ENCODE results near the gene GOLGA6L25. TPM values are rescaled to one million over a fixed set of nuclear protein-coding genes. Genes with fewer than 3 reads are reported as not detected.
"Not testable (repeated sequence)": the region's sequence is repeated elsewhere in the genome, so short reads cannot be mapped to it uniquely, and the experiment has no call there.

GOLGA6L25 gene, protein sequence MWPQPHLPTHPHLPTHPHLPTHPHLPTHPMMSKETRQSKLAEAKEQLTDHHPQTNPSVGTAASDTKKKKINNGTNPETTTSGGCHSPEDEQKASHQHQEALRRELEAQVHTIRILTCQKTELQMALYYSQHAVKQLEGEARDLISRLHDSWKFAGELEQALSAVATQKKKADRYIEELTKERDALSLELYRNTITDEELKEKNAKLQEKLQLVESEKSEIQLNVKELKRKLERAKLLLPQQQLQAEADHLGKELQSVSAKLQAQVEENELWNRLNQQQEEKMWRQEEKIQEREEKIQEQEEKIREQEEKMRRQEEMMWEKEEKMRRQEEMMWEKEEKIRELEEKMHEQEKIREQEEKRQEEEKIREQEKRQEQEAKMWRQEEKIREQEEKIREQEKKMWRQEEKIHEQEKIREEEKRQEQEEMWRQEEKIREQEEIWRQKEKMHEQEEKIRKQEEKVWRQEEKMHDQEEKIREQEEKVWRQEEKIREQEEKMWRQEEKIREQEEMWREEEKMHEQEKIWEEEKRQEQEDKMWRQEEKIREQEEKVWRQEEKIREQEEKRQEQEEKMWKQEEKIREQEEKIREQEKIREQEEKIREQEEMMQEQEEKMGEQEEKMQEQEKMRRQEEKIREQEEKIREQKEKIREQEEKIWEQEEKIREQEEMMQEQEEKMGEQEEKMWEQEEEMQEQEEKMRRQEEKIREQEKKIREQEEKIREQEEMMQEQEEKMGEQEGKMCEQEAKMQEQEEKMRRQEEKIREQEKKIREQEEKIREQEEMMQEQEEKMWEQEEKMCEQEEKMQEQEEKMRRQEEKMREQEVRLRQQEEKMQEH
- total RNA-seq (2021) (not detected in 3 replicates), Bru-seq, nascent RNA (not detected)
- long read RNA-seq, experiment 1, result 0 reads
- long read RNA-seq, experiment 2, result 0 reads
- long read RNA-seq, experiment 3, result 0 reads

DNA sequence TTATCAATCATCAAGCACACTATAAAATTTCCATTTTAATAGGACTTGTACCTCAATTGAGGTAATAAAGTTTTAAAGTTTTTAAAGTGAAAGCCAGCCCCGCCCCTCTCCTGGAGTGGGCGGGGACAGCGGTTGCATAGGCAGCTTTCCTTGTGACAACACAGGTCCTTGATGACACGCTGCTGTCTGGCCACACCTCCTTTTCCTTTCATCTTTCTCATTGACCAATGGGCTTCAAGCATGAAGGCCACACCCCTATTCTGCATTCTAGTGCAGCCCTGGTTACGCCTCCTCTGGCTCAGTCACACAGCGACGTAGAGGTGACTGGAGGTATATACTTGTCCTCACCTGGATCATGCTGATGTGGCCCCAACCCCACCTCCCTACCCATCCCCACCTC lies at the start of gene GOLGA6L25:
TSS of gene GOLGA6L25 (plus strand) at position 301 of the 400 bp plus-strand sequence. CDS start at position 362, 61 bp downstream.
- ATAC-seq; DNase-seq (ENCODE audit: low spot score); CTCF ChIA-PET; H3K27me3 Mint-ChIP-seq (ENCODE audit: low read depth); H3K9me3 Mint-ChIP-seq; POLR2A ChIA-PET; H3K36me3 Mint-ChIP-seq; H3K4me3 Mint-ChIP-seq; H3K27ac Mint-ChIP-seq; H3K4me1 Mint-ChIP-seq: not testable (repeated sequence)

DNA sequence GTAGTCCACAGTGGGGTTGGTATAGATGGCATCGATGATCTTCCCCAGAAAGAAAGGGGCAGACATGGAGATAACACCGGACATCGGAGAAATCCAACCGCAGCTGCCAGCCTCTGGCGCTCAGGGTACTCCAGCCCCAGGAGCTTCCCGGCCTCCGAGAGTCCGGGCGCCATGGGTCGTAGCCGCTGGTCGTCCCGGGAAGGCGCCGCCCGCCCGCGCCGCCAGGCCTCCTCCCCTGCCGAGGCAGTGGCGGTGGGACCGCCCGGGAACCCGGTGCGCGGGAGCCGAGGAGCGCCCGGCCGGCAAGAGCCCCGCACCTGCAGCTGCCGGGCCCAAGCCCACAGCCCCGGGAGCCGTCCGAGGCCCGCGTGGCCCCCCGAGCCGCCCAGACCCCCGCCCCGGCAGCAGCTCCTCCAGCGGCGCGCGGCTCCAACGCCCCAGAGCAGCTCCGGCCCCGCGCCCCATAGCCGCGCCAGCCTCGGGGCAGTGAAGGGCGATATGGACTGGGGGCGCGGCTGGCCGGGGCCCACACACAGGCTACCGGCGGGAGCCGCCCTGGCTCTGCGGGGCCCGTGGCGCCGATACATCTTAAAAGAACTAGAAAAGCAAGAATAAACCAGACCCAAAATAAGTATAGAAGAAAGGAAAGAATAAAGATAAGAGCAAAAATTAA lies 45.0 kb upstream of the GOLGA6L25 start:
- DNase-seq (ENCODE audit: low spot score); H3K27ac Mint-ChIP-seq; H3K4me1 Mint-ChIP-seq; CTCF ChIA-PET; H3K4me3 Mint-ChIP-seq; H3K36me3 Mint-ChIP-seq; H3K9me3 Mint-ChIP-seq; POLR2A ChIA-PET; H3K27me3 Mint-ChIP-seq (ENCODE audit: low read depth): not testable (repeated sequence)
- ATAC-seq, result peak; percentile 92

DNA sequence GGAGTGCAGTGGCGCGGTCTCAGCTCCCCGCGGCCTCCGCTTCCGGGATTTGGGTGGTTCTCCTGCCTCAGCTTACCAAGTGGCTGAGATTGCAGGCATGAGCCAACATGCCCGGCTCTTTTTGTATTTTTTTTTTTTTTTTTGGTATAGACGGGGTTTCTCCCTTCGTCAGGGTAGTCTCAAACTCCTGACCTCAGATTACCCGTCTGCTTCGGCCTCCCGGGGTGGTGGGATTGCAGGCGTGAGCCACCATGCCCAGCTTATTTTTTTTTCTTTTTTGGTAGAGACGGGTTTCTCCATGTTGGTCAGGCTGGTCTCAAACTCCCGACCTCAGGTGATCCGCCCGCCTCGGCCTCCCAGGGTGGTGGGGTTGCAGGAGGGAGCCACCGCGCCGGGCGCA lies 39.2 kb upstream of the GOLGA6L25 start:
- H3K4me3 Mint-ChIP-seq; H3K36me3 Mint-ChIP-seq; H3K4me1 Mint-ChIP-seq; DNase-seq (ENCODE audit: low spot score); H3K27ac Mint-ChIP-seq; H3K27me3 Mint-ChIP-seq (ENCODE audit: low read depth); H3K9me3 Mint-ChIP-seq; POLR2A ChIA-PET; CTCF ChIA-PET; ATAC-seq: not testable (repeated sequence)

DNA sequence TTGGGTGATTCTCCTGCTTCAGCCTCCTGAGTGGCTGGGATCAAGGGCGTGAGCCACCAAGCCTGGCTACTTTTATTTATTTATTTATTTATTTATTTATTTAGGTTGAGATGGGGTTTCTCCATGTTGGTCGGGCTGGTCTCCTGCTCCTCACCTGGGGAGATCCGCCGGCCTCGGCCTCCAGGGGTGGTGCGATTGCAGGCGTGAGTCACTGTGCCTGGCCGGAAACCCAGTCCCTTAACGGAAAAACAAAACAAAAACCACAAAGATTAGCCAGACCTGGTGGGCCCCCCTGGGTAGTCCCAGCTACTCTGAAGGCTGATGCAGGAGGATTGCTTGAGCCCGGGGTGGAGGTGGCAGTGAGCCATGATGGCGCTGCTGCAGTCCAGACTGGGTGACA lies 38.2 kb upstream of the GOLGA6L25 start:
- ATAC-seq; DNase-seq (ENCODE audit: low spot score); H3K27me3 Mint-ChIP-seq (ENCODE audit: low read depth); CTCF ChIA-PET; POLR2A ChIA-PET; H3K36me3 Mint-ChIP-seq; H3K9me3 Mint-ChIP-seq; H3K4me3 Mint-ChIP-seq; H3K27ac Mint-ChIP-seq; H3K4me1 Mint-ChIP-seq: not testable (repeated sequence)

DNA sequence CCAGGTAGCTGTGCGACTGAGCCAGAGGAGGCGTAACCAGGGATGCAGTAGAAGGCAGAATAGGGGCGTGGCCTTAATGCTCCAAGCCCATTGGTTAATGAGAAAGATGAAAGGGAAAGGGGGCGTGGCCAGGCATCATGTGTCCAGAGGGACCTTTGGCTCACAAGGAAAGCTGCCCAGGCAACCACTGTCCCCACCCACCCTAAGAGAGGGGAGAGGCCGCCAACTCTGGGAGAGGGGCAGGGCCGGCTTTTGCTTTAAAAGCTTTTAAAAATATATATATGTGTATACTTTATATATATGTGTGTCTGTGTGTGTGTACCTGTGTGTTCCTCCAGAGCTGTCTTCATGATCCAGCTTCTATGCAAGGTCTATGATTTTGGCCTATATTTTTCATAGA lies 20.4 kb upstream of the GOLGA6L25 start, which contains the start of gene GOLGA8G:
TSS of gene GOLGA8G (minus strand) at position 18 of the 400 bp plus-strand sequence. CDS start 62 bp downstream, outside the sequence.
- not testable (repeated sequence) for ATAC-seq

DNA sequence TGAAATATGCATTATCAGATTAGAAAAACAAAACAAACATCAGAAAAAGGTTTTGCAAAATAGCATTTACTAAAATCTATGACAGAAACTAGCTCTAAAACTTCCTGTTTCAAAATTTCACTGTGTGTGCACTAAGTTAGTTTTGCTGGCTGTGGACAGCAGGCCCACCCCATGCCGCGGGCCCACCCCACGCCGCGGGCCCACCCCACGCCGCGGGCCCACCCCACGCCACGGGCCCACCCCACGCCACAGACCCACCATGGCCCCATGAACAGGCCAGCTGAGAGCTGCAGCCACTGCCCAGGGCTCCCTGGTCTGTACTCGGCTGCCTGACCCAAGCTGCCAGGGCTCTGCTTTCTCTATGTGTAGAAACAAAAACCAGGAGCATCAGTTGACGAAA lies 20.0 kb downstream of the GOLGA6L25 start:
- H3K27ac Mint-ChIP-seq; POLR2A ChIA-PET; H3K36me3 Mint-ChIP-seq; ATAC-seq; H3K9me3 Mint-ChIP-seq; H3K27me3 Mint-ChIP-seq (ENCODE audit: low read depth); CTCF ChIA-PET; H3K4me3 Mint-ChIP-seq; H3K4me1 Mint-ChIP-seq; DNase-seq (ENCODE audit: low spot score): not testable (repeated sequence)

More for the DNA sequence above, 20.4 kb upstream of the GOLGA6L25 start, which contains the start of gene GOLGA8G:
- H3K9me3 Mint-ChIP-seq; CTCF ChIA-PET; DNase-seq (ENCODE audit: low spot score); H3K27ac Mint-ChIP-seq; H3K4me3 Mint-ChIP-seq; POLR2A ChIA-PET; H3K36me3 Mint-ChIP-seq; H3K4me1 Mint-ChIP-seq; H3K27me3 Mint-ChIP-seq (ENCODE audit: low read depth): not testable (repeated sequence)

DNA sequence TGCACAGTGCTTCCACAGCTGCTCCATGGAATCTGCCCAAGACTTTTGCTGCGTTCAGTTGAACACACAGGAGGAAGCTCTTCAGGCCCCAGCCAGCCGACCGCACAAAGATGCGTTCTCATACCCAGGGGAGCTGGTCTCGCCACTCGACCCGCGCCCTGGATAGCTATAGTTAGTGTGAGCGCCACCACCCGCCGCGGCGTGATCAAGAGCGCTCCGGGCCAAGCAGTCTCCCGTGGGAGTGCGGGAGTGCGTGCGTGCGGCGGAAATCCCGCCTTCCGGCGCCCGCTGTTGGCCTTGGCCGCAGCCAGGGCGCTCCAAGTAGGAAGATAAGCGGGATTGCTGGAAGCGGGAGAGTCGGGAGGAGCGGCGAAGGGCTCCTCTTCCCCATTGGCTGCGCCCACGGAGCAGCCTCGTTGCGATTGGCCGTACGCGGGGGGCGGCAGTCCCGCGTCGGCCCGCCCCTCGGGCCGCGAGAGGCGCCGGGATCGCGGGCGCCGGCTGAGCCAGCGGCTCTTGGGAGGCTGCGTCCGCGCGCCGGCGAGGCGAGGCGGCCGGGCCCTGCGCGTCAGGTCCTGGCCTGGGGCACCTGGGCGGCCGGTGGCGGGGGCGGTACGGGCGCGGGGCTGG lies 35.7 kb downstream of the GOLGA6L25 start:
- POLR2A ChIA-PET; ATAC-seq; CTCF ChIA-PET; H3K27me3 Mint-ChIP-seq (ENCODE audit: low read depth); H3K36me3 Mint-ChIP-seq; H3K4me3 Mint-ChIP-seq; DNase-seq (ENCODE audit: low spot score); H3K9me3 Mint-ChIP-seq; H3K4me1 Mint-ChIP-seq; H3K27ac Mint-ChIP-seq: not testable (repeated sequence)

DNA sequence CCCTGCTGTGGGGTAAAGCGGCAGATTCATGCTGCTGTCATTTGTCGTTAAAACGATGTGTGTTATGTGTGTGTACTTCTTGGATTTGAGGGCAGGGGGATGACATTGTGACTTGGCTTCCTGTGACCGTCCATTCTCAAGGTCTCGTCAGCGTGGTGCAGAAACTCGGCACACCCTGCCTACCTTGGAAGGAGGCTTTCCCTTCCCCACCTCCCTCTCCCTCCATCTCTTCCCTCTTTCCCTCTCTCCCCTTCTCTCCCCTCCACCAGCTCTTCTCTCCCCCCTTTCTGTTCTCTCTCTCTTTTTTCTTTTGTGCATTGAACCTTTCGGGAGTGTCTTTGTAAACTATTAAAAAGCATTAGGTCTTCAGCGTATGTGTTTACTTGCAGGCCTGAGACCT lies 36.4 kb downstream of the GOLGA6L25 start:
- POLR2A ChIA-PET; H3K4me1 Mint-ChIP-seq; H3K27me3 Mint-ChIP-seq (ENCODE audit: low read depth); CTCF ChIA-PET; ATAC-seq; H3K36me3 Mint-ChIP-seq; H3K9me3 Mint-ChIP-seq; DNase-seq (ENCODE audit: low spot score): not testable (repeated sequence)
- Mint-ChIP-seq H3K27ac (peak overlapping the region; percentile 93), H3K4me3 (peak overlapping the region; percentile 92)

DNA sequence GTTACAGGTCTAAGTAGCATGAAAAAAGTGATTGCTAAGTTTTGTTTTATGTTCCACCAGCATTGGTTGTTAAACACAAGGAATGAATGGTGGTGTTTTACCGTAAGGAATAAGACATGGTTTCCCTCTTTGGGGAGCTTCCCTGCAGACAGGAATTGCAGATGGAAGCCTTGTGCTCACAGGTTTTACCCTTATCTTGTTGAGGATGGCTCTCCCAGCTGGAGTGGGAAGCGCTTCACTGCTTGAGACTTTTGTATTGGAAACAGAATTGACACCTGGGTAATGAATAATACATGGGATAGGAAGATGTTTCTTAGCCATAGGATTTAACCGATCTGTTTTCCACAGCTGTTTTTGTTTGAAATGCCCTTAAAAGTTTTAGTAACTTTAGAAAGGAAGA lies 39.0 kb downstream of the GOLGA6L25 start:
- POLR2A ChIA-PET; H3K27ac Mint-ChIP-seq; CTCF ChIA-PET; H3K9me3 Mint-ChIP-seq; H3K36me3 Mint-ChIP-seq; H3K4me1 Mint-ChIP-seq; H3K4me3 Mint-ChIP-seq; H3K27me3 Mint-ChIP-seq (ENCODE audit: low read depth); DNase-seq (ENCODE audit: low spot score): not testable (repeated sequence)
- ATAC-seq, result peak; percentile 68

DNA sequence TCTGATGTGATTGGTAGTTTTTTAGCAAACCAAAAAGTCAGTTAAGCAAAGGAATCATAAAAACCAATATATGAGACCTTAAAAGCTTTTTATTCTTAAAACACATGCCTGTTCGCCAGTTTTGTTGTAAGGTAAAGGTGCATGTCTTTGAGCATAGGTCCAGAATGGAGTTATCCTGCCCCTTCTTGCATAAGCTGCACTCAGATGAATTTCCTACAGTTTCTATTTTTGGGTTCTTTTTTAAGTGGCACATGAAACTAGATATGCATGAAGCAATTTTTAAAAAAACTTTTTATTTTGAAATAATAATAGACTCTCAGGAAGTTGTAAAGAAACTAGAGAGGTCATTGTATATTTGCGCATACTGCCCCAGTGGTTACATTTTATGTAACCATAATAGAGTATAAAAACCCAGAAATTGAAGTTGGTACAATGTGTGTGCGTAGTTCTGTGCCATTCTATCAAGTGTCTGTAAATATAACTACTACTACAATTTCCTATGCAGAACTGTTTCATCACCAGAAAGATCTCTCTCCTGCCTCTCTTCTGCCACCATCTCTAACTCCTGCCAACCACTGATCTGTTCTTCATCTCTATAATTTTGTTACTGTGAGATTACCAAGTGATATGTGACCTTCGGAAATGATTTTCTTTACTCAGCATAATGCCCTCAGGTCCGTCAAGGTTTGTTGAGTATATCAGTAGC lies 40.2 kb downstream of the GOLGA6L25 start:
- POLR2A ChIA-PET, CTCF ChIA-PET: not testable (repeated sequence)

DNA sequence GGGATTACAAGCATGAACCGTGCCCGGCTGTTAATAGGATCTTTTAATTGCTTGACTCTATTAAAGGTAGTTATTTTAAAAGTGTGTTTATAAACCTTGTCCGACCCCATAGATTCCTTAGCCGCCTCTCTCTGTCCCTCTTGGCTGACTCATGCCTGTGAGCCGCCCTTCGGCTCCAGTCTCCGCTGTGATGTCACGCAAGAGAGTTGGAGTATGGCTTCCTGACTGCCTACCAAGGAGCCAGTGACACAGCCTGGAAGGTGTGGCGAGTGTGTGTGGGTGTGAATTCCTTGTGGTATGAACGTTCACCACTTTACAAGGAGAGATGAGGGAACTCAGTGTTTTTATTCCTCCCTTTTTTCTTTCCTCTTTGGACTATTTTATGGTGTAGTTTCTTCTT lies 44.1 kb downstream of the GOLGA6L25 start:
- CTCF ChIA-PET; H3K4me3 Mint-ChIP-seq; H3K27me3 Mint-ChIP-seq (ENCODE audit: low read depth); DNase-seq (ENCODE audit: low spot score); ATAC-seq; H3K4me1 Mint-ChIP-seq; H3K27ac Mint-ChIP-seq; H3K36me3 Mint-ChIP-seq; H3K9me3 Mint-ChIP-seq; POLR2A ChIA-PET: not testable (repeated sequence)

More for the DNA sequence above, 40.2 kb downstream of the GOLGA6L25 start:
- H3K27me3 Mint-ChIP-seq (ENCODE audit: low read depth); H3K36me3 Mint-ChIP-seq; DNase-seq (ENCODE audit: low spot score); H3K4me1 Mint-ChIP-seq; H3K9me3 Mint-ChIP-seq; ATAC-seq; H3K27ac Mint-ChIP-seq; H3K4me3 Mint-ChIP-seq: not testable (repeated sequence)

All from WTC11 (cell line).